K562 (cell line): Measurements from ENCODE around the gene STUB1. TPM values are rescaled to one million over a fixed set of nuclear protein-coding genes. Genes with fewer than 3 reads are reported as not detected.

ENCODE experiments used
- CBFA2T3 ChIP-seq: fragments of 450-650 bp; IDR thresholded peaks from 2 replicates; pipeline ENCODE4 v1.6.1; 2017
- CLOCK ChIP-seq: fragments of 250-450 bp; sonication (Bioruptor Pico); IDR thresholded peaks from 2 replicates; pipeline ENCODE4 v1.4.0; 2020; ENCODE audit warnings: mild to moderate bottlenecking, moderate library complexity, borderline replicate concordance
- CREB1 ChIP-seq, 2 experiments: sonication (generic) in 1 of 2; formaldehyde crosslinking in 1 of 2; IDR thresholded peaks; 2 replicates each; pipeline versions ENCODE4 v1.6.1 to v1.8.0; 2012 to 2022; ENCODE audit warnings: inconsistent platforms in 1 of 2, mild to moderate bottlenecking in 1 of 2, missing genetic modification reagents in 1 of 2, moderate library complexity in 1 of 2
- CTBP1 ChIP-seq: fragments of 450-650 bp; IDR thresholded peaks from 2 replicates; pipeline ENCODE4 v1.6.1; 2016; ENCODE audit warnings: borderline replicate concordance
- FOXK1 ChIP-seq: sonication (generic); formaldehyde crosslinking; IDR thresholded peaks from 2 replicates; pipeline ENCODE4 v1.8.0; 2022; ENCODE audit warnings: missing genetic modification reagents, mild to moderate bottlenecking, borderline replicate concordance
- GTF2E2 ChIP-seq: fragments of 200-800 bp; sonication (Bioruptor generic); IDR thresholded peaks from 2 replicates; pipeline ENCODE4 v1.6.1; 2016; ENCODE audit warnings: missing genetic modification characterization, missing compliant biosample characterization
- HDGF ChIP-seq: fragments of 450-650 bp; IDR thresholded peaks from 2 replicates; pipeline ENCODE4 v1.6.1; 2016
- HOMEZ ChIP-seq: fragments of 250-450 bp; sonication (Bioruptor Pico); IDR thresholded peaks from 2 replicates; pipeline ENCODE4 v1.4.0; 2020; ENCODE audit warnings: mild to moderate bottlenecking, moderate library complexity
- HSF4 ChIP-seq: fragments of 250-450 bp; sonication (Bioruptor Pico); IDR thresholded peaks from 2 replicates; pipeline ENCODE4 v2.1.2; 2022; ENCODE audit warnings: mild to moderate bottlenecking, moderate library complexity, borderline replicate concordance
- L3MBTL2 ChIP-seq: fragments of 450-650 bp; IDR thresholded peaks from 2 replicates; pipeline ENCODE4 v1.6.1; 2016; ENCODE audit warnings: mild to moderate bottlenecking, moderate library complexity
- MBD2 ChIP-seq: sonication (generic); IDR thresholded peaks from 2 replicates; pipeline ENCODE4 v1.6.1; 2016; ENCODE audit warnings: low read depth, borderline replicate concordance
- NCOA4 ChIP-seq: fragments of 450-650 bp; IDR thresholded peaks from 2 replicates; pipeline ENCODE4 v1.6.1; 2018; ENCODE audit warnings: mild to moderate bottlenecking; ENCODE audit not compliant: partially characterized antibody
- NFXL1 ChIP-seq: fragments of 450-650 bp; formaldehyde crosslinking; IDR thresholded peaks from 2 replicates; pipeline ENCODE4 v1.4.0; 2021; ENCODE audit warnings: mild to moderate bottlenecking
- PREB ChIP-seq: sonication (generic); formaldehyde crosslinking; IDR thresholded peaks from 2 replicates; pipeline ENCODE4 v1.8.1; 2023; ENCODE audit warnings: mild to moderate bottlenecking, missing genetic modification reagents
- RCOR1 ChIP-seq, 2 experiments: IDR thresholded peaks; 2 replicates each; pipeline ENCODE4 v1.6.1; 2012; ENCODE audit warnings: low read depth in 2 of 2, low read length in 2 of 2, borderline replicate concordance in 1 of 2, improper control_type of control experiment in 1 of 2
- RUNX1 ChIP-seq: sonication (generic); IDR thresholded peaks from 2 replicates; pipeline ENCODE4 v1.6.1; 2016; ENCODE audit warnings: antibody characterized with exemption, low read depth
- SNRNP70 ChIP-seq: fragments of 200-400 bp; formaldehyde crosslinking; optimal IDR thresholded peaks from 2 replicates; pipeline ENCODE3; 2017; ENCODE audit warnings: low read depth, low read length
- STAG1 ChIP-seq: sonication (generic); formaldehyde crosslinking; IDR thresholded peaks from 2 replicates; pipeline ENCODE4 v1.5.0; 2020; ENCODE audit warnings: missing genetic modification reagents, borderline replicate concordance
- TBP ChIP-seq: optimal IDR thresholded peaks from 2 replicates; pipeline ENCODE3; 2011; ENCODE audit warnings: low read depth, low read length, improper control_type of control experiment
- TCF7L2 ChIP-seq: fragments of 150-350 bp; IDR thresholded peaks from 2 replicates; pipeline ENCODE4 v1.6.1; 2016; ENCODE audit warnings: low read depth, mild to moderate bottlenecking, low read length, moderate library complexity
- ZNF280B ChIP-seq: fragments of 250-450 bp; sonication (Bioruptor Pico); IDR thresholded peaks from 2 replicates; pipeline ENCODE4 v1.5.1; 2021; ENCODE audit warnings: mild to moderate bottlenecking
- polyA plus RNA-seq, 8 experiments: library from polyadenylated mRNA; depleted of rRNA in 4 of 8; stranded (reverse) in 5 of 8; unstranded in 3 of 8; fragments of >200 nt; fragmentation: Nextera tagmentation in 2 of 8; fragmentation: Illumina TruSeq in 1 of 8; extraction: Ambion mirVana in 2 of 8; extraction: Trizol in 1 of 8; gene quantifications; 2 replicates each; pipeline versions ENCODE4 v1.2.1 to v1.2.3, GENCODE V29; 2011 to 2014; ENCODE audit warnings: inconsistent platforms in 1 of 8, missing spikeins in 1 of 8
- total RNA-seq, 7 experiments: library from RNA; depleted of rRNA in 6 of 7; stranded (reverse); fragments of >200 nt in 6 of 7; fragmentation: Illumina TruSeq in 2 of 7; extraction: Trizol in 2 of 7; gene quantifications; 2 replicates each; pipeline versions ENCODE4 v1.2.1 to v1.2.3, GENCODE V29; 2011 to 2021; ENCODE audit warnings: low replicate concordance in 1 of 7

Gene STUB1
- total and polyA plus RNA-seq, 9 of the 15 experiments (the other 6 are each of a cell fraction or from before 2014, with no cell fraction given), result 10.6 to 251 (median 152) TPM

- TF ChIP-seq TCF7L2, result no peak
- TF ChIP-seq RUNX1, result 0 out of 2 replicates have a peak, but pooled peaks have one; percentile 53
- peak; percentile 60; the same call in 1 of the 2 replicates for TF ChIP-seq L3MBTL2
- TF ChIP-seq STAG1 (CRISPR knock-in tag), result 0 out of 2 replicates have a peak, but pooled peaks have one; percentile 10
- TF ChIP-seq FOXK1, result no peak
- TF ChIP-seq CBFA2T3, result no peak
- no peak for TF ChIP-seq ZNF280B (CRISPR knock-in tag)
- peak; percentile 46; the same call in 1 of the 2 replicates for TF ChIP-seq CTBP1
- TF ChIP-seq NCOA4, result no peak
- no peak for TF ChIP-seq PREB (CRISPR knock-in tag)
- peak; percentile 82; the same call in 1 of the 2 replicates for TF ChIP-seq HDGF
- TF ChIP-seq MBD2, result 0 out of 2 replicates have a peak, but pooled peaks have one; percentile 35
- TF ChIP-seq GTF2E2 (tag), result no peak
- TF ChIP-seq CREB1 (IDR thresholded peaks at IDR 0.05), result peak; percentile 40; the same call in 1 of the 2 replicates
- no peak; the same call in 1 of the 2 replicates for TF ChIP-seq CREB1 (CRISPR knock-in tag; IDR thresholded peaks at IDR 0.05)
- TF ChIP-seq NFXL1 (CRISPR knock-in tag), result no peak
- TF ChIP-seq TBP, result peak; percentile 73
- TF ChIP-seq SNRNP70, result no peak
- no peak for TF ChIP-seq CLOCK (CRISPR knock-in tag)
- peak in 1 of 2 experiments; percentile 86; a peak in 1 of 4 replicates for TF ChIP-seq RCOR1 (IDR thresholded peaks at IDR 0.05; ENCODE audit: borderline replicate concordance in 1 of 2, low read depth in 2 of 2, low read length in 2 of 2)
- no peak for TF ChIP-seq HOMEZ (CRISPR knock-in tag)
- no peak for TF ChIP-seq HSF4 (CRISPR knock-in tag)
Observed at GRCh38 chr16:660459-661183, 19.6 kb upstream of the STUB1 start (continued).
